Effector memory CD8-positive, alpha-beta T cell (primary cell): ENCODE data around the gene DCST2.
"Not testable (repeated sequence)": the region's sequence is repeated elsewhere in the genome, so short reads cannot be mapped to it uniquely, and the experiment has no call there.

Experiments
- ATAC-seq: fragments of 150-1000 bp; cut with Tn5 transposase; replicated peaks from 2 replicates; pipeline ENCODE4 v1.10.0; 2021; ENCODE audit warnings: mild to moderate bottlenecking, moderate library complexity
- DNase-seq, 3 experiments: peaks; one replicate each; pipeline ENCODE4 v3.0.0; 2021
- H3K27ac Mint-ChIP-seq, 2 donors: one replicate each; pipeline ENCODE4 v1.8.0; 2022; ENCODE audit warnings: mild to moderate bottlenecking in 2 of 2, mixed read lengths in 2 of 2, moderate library complexity in 2 of 2
- H3K27me3 Mint-ChIP-seq, 2 donors: one replicate each; pipeline ENCODE4 v1.8.0; 2022; ENCODE audit warnings: mixed read lengths in 2 of 2
- H3K36me3 Mint-ChIP-seq: one replicate; pipeline ENCODE4 v1.8.0; 2022; ENCODE audit warnings: mild to moderate bottlenecking, moderate library complexity, mixed read lengths; ENCODE audit not compliant: insufficient read depth
- H3K4me1 Mint-ChIP-seq, 2 donors: one replicate each; pipeline ENCODE4 v1.8.0; 2022; ENCODE audit warnings: low read depth in 2 of 2, mixed read lengths in 2 of 2
- H3K4me3 Mint-ChIP-seq, 2 donors: one replicate each; pipeline ENCODE4 v1.8.0; 2022; ENCODE audit warnings: mild to moderate bottlenecking in 2 of 2, mixed read lengths in 2 of 2, moderate library complexity in 2 of 2
- H3K9me3 Mint-ChIP-seq, 2 donors: one replicate each; pipeline ENCODE4 v1.8.0; 2022; ENCODE audit warnings: mixed read lengths in 2 of 2

The DCST2 gene

GRCh38 chr1:154982897-154983648, 50.5 kb downstream of the DCST2 start, which contains the start of gene FLAD1:
Gene FLAD1, plus strand, starts transcription at chr1:154983344. Its CDS starts 351 bp downstream, at chr1:154983695.
- no peak within 1 kb of the TSS for H3K4me3 Mint-ChIP-seq
- ATAC-seq (peak; percentile 98), DNase-seq (peak; percentile 94)
- H3K36me3 Mint-ChIP-seq: peaks cover 18% of the 10 kb centered on the region
- H3K4me1 Mint-ChIP-seq: peaks cover 7 to 13% of the 10 kb centered on the region in 2 donors
- no peaks in the 10 kb centered on the region for H3K27me3 Mint-ChIP-seq
- no peaks in the 10 kb centered on the region for H3K9me3 Mint-ChIP-seq
- no peak within 1 kb of the TSS for H3K27ac Mint-ChIP-seq

GRCh38 chr1:154982341-154982740, 51.2 kb downstream of the DCST2 start:
- DNase-seq: no peak
- no peaks in the 10 kb centered on the region for H3K9me3 Mint-ChIP-seq
- no peak overlapping the region for H3K27ac Mint-ChIP-seq
- ATAC-seq: no peak
- no peak overlapping the region for H3K4me3 Mint-ChIP-seq
- peaks cover 7 to 11% of the 10 kb centered on the region in 2 donors for H3K4me1 Mint-ChIP-seq
- H3K36me3 Mint-ChIP-seq: peaks cover 18% of the 10 kb centered on the region
- no peaks in the 10 kb centered on the region for H3K27me3 Mint-ChIP-seq

- H3K4me3 Mint-ChIP-seq: no peak overlapping the region
- H3K27me3 Mint-ChIP-seq: no peaks in the 10 kb centered on the region
- H3K36me3 Mint-ChIP-seq: no peaks in the 10 kb centered on the region
- H3K4me1 Mint-ChIP-seq: peaks cover 4 to 5% of the 10 kb centered on the region in 2 donors
- no peaks in the 10 kb centered on the region for H3K9me3 Mint-ChIP-seq
- ATAC-seq (no peak), DNase-seq (no peak)
- no peak overlapping the region for H3K27ac Mint-ChIP-seq
Observed at GRCh38 chr1:154978360-154978759, 55.2 kb downstream of the DCST2 start.

- H3K4me1 Mint-ChIP-seq, H3K9me3 Mint-ChIP-seq, H3K27ac Mint-ChIP-seq, DNase-seq, H3K27me3 Mint-ChIP-seq, ATAC-seq, H3K36me3 Mint-ChIP-seq: not testable (repeated sequence)
- peak overlapping the region in 1 of 2 donors; percentile 18 for H3K4me3 Mint-ChIP-seq
Observed at GRCh38 chr1:154977762-154978161, 55.8 kb downstream of the DCST2 start.

- H3K27me3 Mint-ChIP-seq: no peaks in the 10 kb centered on the region
- H3K9me3 Mint-ChIP-seq: no peaks in the 10 kb centered on the region
- H3K27ac Mint-ChIP-seq: no peak overlapping the region
- DNase-seq: peak; percentile 29 to 39 (median 33)
- H3K4me1 Mint-ChIP-seq: peaks cover 19 to 24% of the 10 kb centered on the region in 2 donors
- H3K36me3 Mint-ChIP-seq: peaks cover 5% of the 10 kb centered on the region
- peak; percentile 7 for ATAC-seq
- H3K4me3 Mint-ChIP-seq: no peak overlapping the region
Observed at GRCh38 chr1:154975409-154976059, 58.0 kb downstream of the DCST2 start.

- H3K36me3 Mint-ChIP-seq: peaks cover 7% of the 10 kb centered on the region
- ATAC-seq (peak; percentile 53), DNase-seq (peak; percentile 88 to 93 (median 93))
- H3K9me3 Mint-ChIP-seq: no peaks in the 10 kb centered on the region
- H3K27me3 Mint-ChIP-seq: no peaks in the 10 kb centered on the region
- no peak overlapping the region for H3K4me3 Mint-ChIP-seq
- peaks cover 19 to 24% of the 10 kb centered on the region in 2 donors for H3K4me1 Mint-ChIP-seq
- no peak overlapping the region for H3K27ac Mint-ChIP-seq
Observed at GRCh38 chr1:154974808-154975408, 58.7 kb downstream of the DCST2 start.

- peaks cover 13% of the 10 kb centered on the region for H3K36me3 Mint-ChIP-seq
- H3K27me3 Mint-ChIP-seq: no peaks in the 10 kb centered on the region
- H3K4me3 Mint-ChIP-seq: no peak within 1 kb of the TSS
- H3K27ac Mint-ChIP-seq: no peak within 1 kb of the TSS
- peak; percentile 83 for ATAC-seq
- no peaks in the 10 kb centered on the region for H3K9me3 Mint-ChIP-seq
- H3K4me1 Mint-ChIP-seq: peaks cover 21 to 29% of the 10 kb centered on the region in 2 donors
- DNase-seq: peak; percentile 97 to 98 (median 97)
Observed at GRCh38 chr1:154974102-154974807, 59.3 kb downstream of the DCST2 start, which contains the start of gene CKS1B. Gene CKS1B, plus strand, starts transcription at chr1:154974681. Its CDS starts 65 bp downstream, at chr1:154974746.

GRCh38 chr1:154973344-154974101, 60.1 kb downstream of the DCST2 start:
- no peak overlapping the region for H3K27ac Mint-ChIP-seq
- peaks cover 14% of the 10 kb centered on the region for H3K36me3 Mint-ChIP-seq
- H3K4me1 Mint-ChIP-seq: peaks cover 25 to 32% of the 10 kb centered on the region in 2 donors
- H3K4me3 Mint-ChIP-seq: no peak overlapping the region
- ATAC-seq (peak; percentile 20), DNase-seq (peak; percentile 88 to 92 (median 88))
- H3K27me3 Mint-ChIP-seq: no peaks in the 10 kb centered on the region
- H3K9me3 Mint-ChIP-seq: no peaks in the 10 kb centered on the region

GRCh38 chr1:154972517-154973343, 60.9 kb downstream of the DCST2 start:
- no peak overlapping the region for H3K4me3 Mint-ChIP-seq
- no peak for DNase-seq

GRCh38 chr1:154972213-154972516, 61.4 kb downstream of the DCST2 start:
- no peaks in the 10 kb centered on the region for H3K27me3 Mint-ChIP-seq
- H3K9me3 Mint-ChIP-seq: no peaks in the 10 kb centered on the region
- H3K27ac Mint-ChIP-seq: no peak overlapping the region
- H3K4me3 Mint-ChIP-seq: no peak overlapping the region
- H3K36me3 Mint-ChIP-seq: peaks cover 23% of the 10 kb centered on the region
- DNase-seq: no peak
- H3K4me1 Mint-ChIP-seq: peaks cover 30 to 32% of the 10 kb centered on the region in 2 donors
- ATAC-seq: no peak

More at GRCh38 chr1:154972517-154973343, 60.9 kb downstream of the DCST2 start:
- Mint-ChIP-seq H3K36me3 (peaks cover 19% of the 10 kb centered on the region), H3K4me1 (peaks cover 30 to 32% of the 10 kb centered on the region in 2 donors), H3K9me3 (no peaks in the 10 kb centered on the region), H3K27ac (no peak overlapping the region), H3K27me3 (no peaks in the 10 kb centered on the region)
- ATAC-seq: no peak

- H3K27ac Mint-ChIP-seq: peak overlapping the region; percentile 33 to 78
Observed at GRCh38 chr1:154971341-154971998, 62.1 kb downstream of the DCST2 start.

More at GRCh38 chr1:154971341-154971998, 62.1 kb downstream of the DCST2 start:
- Mint-ChIP-seq H3K4me1 (peaks cover 30% of the 10 kb centered on the region in 2 donors), H3K4me3 (no peak overlapping the region), H3K9me3 (no peaks in the 10 kb centered on the region), H3K36me3 (peaks cover 30% of the 10 kb centered on the region), H3K27me3 (no peaks in the 10 kb centered on the region)
- DNase-seq (no peak), ATAC-seq (no peak)
